B cell (primary cell): Measurements from ENCODE around the gene TBCEL. TPM values are rescaled to one million over a fixed set of nuclear protein-coding genes. Genes with fewer than 3 reads are reported as not detected.
"Not testable (repeated sequence)": the region's sequence is repeated elsewhere in the genome, so short reads cannot be mapped to it uniquely, and the experiment has no call there.

Source experiments
- ATAC-seq: fragments of 200-7000 bp; cut with Tn5 transposase; one replicate; pipeline ENCODE4 v1.10.0; 2021; ENCODE audit warnings: low read depth, mild to moderate bottlenecking, moderate number of reproducible peaks, moderate library complexity
- CTCF ChIA-PET: fragments of 350-600 bp; sonication (Branson Sonifier 250); formaldehyde crosslinking; loops from one replicate; lab custom pipeline; 2021; ENCODE audit warnings: antibody characterized with exemption, inconsistent platforms; lab: Charles Lee
- POLR2A ChIA-PET: fragments of 350-600 bp; sonication (Branson Sonifier 250); formaldehyde crosslinking; loops from one replicate; lab custom pipeline; 2021; ENCODE audit warnings: antibody characterized with exemption; lab: Charles Lee
- DNase-seq: peaks from one replicate; pipeline ENCODE4 v3.0.0; 2013
- H2AFZ ChIP-seq: 2 replicates; pipeline ENCODE4 v1.6.1; 2012; ENCODE audit warnings: mild to moderate bottlenecking, low read depth, low read length; ENCODE audit not compliant: insufficient read depth, poor library complexity, severe bottlenecking
- H3K27ac ChIP-seq, 2 donors: 1 replicate in 1 of 2; 2 replicates in 1 of 2; pipeline ENCODE4 v1.5.1; 2012 to 2013; ENCODE audit warnings: low read length in 2 of 2, mild to moderate bottlenecking in 2 of 2, moderate library complexity in 1 of 2
- H3K27me3 ChIP-seq, 4 experiments: fragments of 200-600 bp in 1 of 4; sonication (generic) in 1 of 4; replicated peaks in 1 of 4; 1 replicate in 2 of 4; 2 replicates in 2 of 4; pipeline versions ENCODE4 v1.6.1 to v1.7.0; 2013 to 2016; ENCODE audit warnings: low read length in 3 of 4, mild to moderate bottlenecking in 2 of 4, mixed read lengths in 1 of 4, moderate library complexity in 1 of 4; ENCODE audit not compliant: insufficient read depth in 4 of 4, control insufficient read depth in 3 of 4; ENCODE audit errors: control extremely low read depth in 1 of 4
- H3K36me3 ChIP-seq, 2 experiments: replicated peaks in 1 of 2; 1 replicate in 1 of 2; 2 replicates in 1 of 2; pipeline versions ENCODE4 v1.6.1 to v1.7.1; 2013; ENCODE audit warnings: low read length in 1 of 2; ENCODE audit not compliant: insufficient read depth in 2 of 2, control insufficient read depth in 1 of 2; ENCODE audit errors: control extremely low read depth in 1 of 2, extremely low read depth in 1 of 2
- H3K4me1 ChIP-seq, 2 donors: fragments of 200-600 bp in 1 of 2; sonication (generic) in 1 of 2; 1 replicate in 1 of 2; 2 replicates in 1 of 2; pipeline versions ENCODE4 v1.5.1 to v1.6.1; 2013 to 2017; ENCODE audit warnings: low read length in 2 of 2; ENCODE audit not compliant: control insufficient read depth in 2 of 2, insufficient read depth in 2 of 2
- H3K4me2 ChIP-seq: replicated peaks from 2 replicates; pipeline ENCODE3; 2012; ENCODE audit warnings: mild to moderate bottlenecking, low read depth, low read length; ENCODE audit not compliant: poor library complexity, severe bottlenecking
- H3K4me3 ChIP-seq, 5 experiments: fragments of 200-600 bp in 1 of 5; sonication (generic) in 1 of 5; 1 replicate in 3 of 5; 2 replicates in 2 of 5; pipeline versions ENCODE4 v1.5.1 to v1.7.0; 2011 to 2016; ENCODE audit warnings: low read length in 4 of 5, mild to moderate bottlenecking in 4 of 5, low read depth in 2 of 5, control low read depth in 1 of 5, moderate library complexity in 1 of 5; ENCODE audit not compliant: insufficient read depth in 1 of 5; ENCODE audit errors: control extremely low read depth in 1 of 5, extremely low read depth in 1 of 5
- H3K79me2 ChIP-seq: fragments of 200-600 bp; sonication (generic); one replicate; pipeline ENCODE4 v1.6.0; 2016; ENCODE audit warnings: low read length; ENCODE audit not compliant: control insufficient read depth, insufficient read depth
- H3K9ac ChIP-seq: fragments of 200-600 bp; sonication (generic); 2 replicates; pipeline ENCODE4 v1.6.1; 2017; ENCODE audit warnings: mild to moderate bottlenecking, low read length, moderate library complexity
- H3K9me3 ChIP-seq, 3 donors: one replicate each; pipeline versions ENCODE4 v1.6.1 to v1.7.1; 2013; ENCODE audit warnings: low read length in 2 of 3; ENCODE audit not compliant: control insufficient read depth in 2 of 3, insufficient read depth in 1 of 3; ENCODE audit errors: control extremely low read depth in 1 of 3
- H4K20me1 ChIP-seq: 2 replicates; pipeline ENCODE4 v1.6.0; 2012; ENCODE audit warnings: mild to moderate bottlenecking, low read length; ENCODE audit not compliant: insufficient read depth, control insufficient read depth, poor library complexity, severe bottlenecking
- H3K27ac Mint-ChIP-seq: one replicate; pipeline ENCODE4 v1.8.0; 2021; ENCODE audit warnings: mixed read lengths
- H3K27me3 Mint-ChIP-seq: one replicate; pipeline ENCODE4 v1.8.0; 2021; ENCODE audit warnings: mixed read lengths
- H3K4me1 Mint-ChIP-seq: one replicate; pipeline ENCODE4 v1.8.0; 2021; ENCODE audit warnings: mixed read lengths
- H3K4me3 Mint-ChIP-seq: one replicate; pipeline ENCODE4 v1.8.0; 2021; ENCODE audit warnings: mixed read lengths
- H3K9me3 Mint-ChIP-seq: one replicate; pipeline ENCODE4 v1.8.0; 2022; ENCODE audit warnings: mixed read lengths; ENCODE audit not compliant: insufficient read depth
- CTCF ChIP-seq: fragments of 200-600 bp; IDR thresholded peaks from one replicate; pipeline ENCODE4 v1.8.0; 2022; ENCODE audit warnings: antibody characterized with exemption, mild to moderate bottlenecking
- EZH2 ChIP-seq: IDR thresholded peaks from 2 replicates; pipeline ENCODE4 v1.6.1; 2012; ENCODE audit warnings: borderline replicate concordance, low read depth, mild to moderate bottlenecking, moderate library complexity, low read length; ENCODE audit not compliant: insufficient read depth, poor library complexity, severe bottlenecking
- WGBS: methylation state at CpG from one replicate; pipeline ENCODE4 v1.1.5; 2013; ENCODE audit warnings: missing lambda C conversion rate; ENCODE audit not compliant: insufficient coverage; 5-methylcytosine and 5-hydroxymethylcytosine counted together
- intact Hi-C: fragments of 100-400 bp; cut with micrococcal nuclease; formaldehyde crosslinking; loops from one replicate; pipeline ENCODE4 v1.10.0; 2022
- polyA plus RNA-seq: library from polyadenylated mRNA; depleted of rRNA; stranded (reverse); fragments of >200 nt; gene quantifications from 2 replicates; pipeline ENCODE4 v1.2.3, GENCODE V29; 2012
- total RNA-seq, 2 donors: library from RNA; stranded (reverse); fragments of 120-200 nt in 1 of 2; gene quantifications; 1 replicate in 1 of 2; 2 replicates in 1 of 2; pipeline versions ENCODE4 v1.2.3 to v1.2.4, GENCODE V29; 2013 to 2022

The TBCEL gene
- total and polyA plus RNA-seq, 2 donors (not counting 1 experiment from before 2014, with no cell fraction given) = 3.5 to 22.8 TPM

- intact Hi-C loops = no loop called here
- peaks cover 6% of the 10 kb centered on the region for H3K4me1 Mint-ChIP-seq
- no peak overlapping the region for H3K4me3 Mint-ChIP-seq
- no peaks in the 10 kb centered on the region for H3K9me3 ChIP-seq
- ChIA-PET POLR2A (no interaction called here), CTCF (no interaction called here)
- no peak for ATAC-seq
- no peaks in the 10 kb centered on the region for H3K9me3 Mint-ChIP-seq
- H3K36me3 ChIP-seq = no peaks in the 10 kb centered on the region
- H3K4me1 ChIP-seq = peaks cover 4 to 5% of the 10 kb centered on the region in 2 donors
- peaks cover 0 to 5% (median 2%) of the 10 kb centered on the region in 4 experiments for H3K27me3 ChIP-seq
- H4K20me1 ChIP-seq = no peaks in the 10 kb centered on the region
- H2AFZ ChIP-seq = no peak overlapping the region
- WGBS = 100% methylated on average over 1 of the region's 1 CpG
- DNase-seq = no peak
- TF ChIP-seq EZH2 = no peak
- no peak for TF ChIP-seq CTCF
- no peak overlapping the region for H3K9ac ChIP-seq
- no peak overlapping the region for H3K4me3 ChIP-seq
- H3K4me2 ChIP-seq = no peak overlapping the region
- no peak overlapping the region for H3K27ac ChIP-seq
- peaks cover 5% of the 10 kb centered on the region for H3K27me3 Mint-ChIP-seq
- no peaks in the 10 kb centered on the region for H3K79me2 ChIP-seq
- no peak overlapping the region for H3K27ac Mint-ChIP-seq
Observed at GRCh38 chr11:121018746-121019145, 5.2 kb upstream of the TBCEL start.

- H3K4me3 Mint-ChIP-seq, H3K4me3 ChIP-seq, H3K27me3 ChIP-seq, H3K27me3 Mint-ChIP-seq, H3K9me3 Mint-ChIP-seq, H3K4me2 ChIP-seq, H2AFZ ChIP-seq, H3K9ac ChIP-seq, DNase-seq, ATAC-seq, H3K27ac Mint-ChIP-seq, POLR2A ChIA-PET, CTCF ChIA-PET, H3K9me3 ChIP-seq, H3K36me3 ChIP-seq, H3K27ac ChIP-seq, intact Hi-C loops: not testable (repeated sequence)
- peaks cover 24% of the 10 kb centered on the region for H3K4me1 Mint-ChIP-seq
- Histone ChIP-seq H3K79me2 (peaks cover 14% of the 10 kb centered on the region), H3K4me1 (peaks cover 17% of the 10 kb centered on the region in 2 donors), H4K20me1 (peaks cover 14% of the 10 kb centered on the region)
- WGBS = 97% methylated on average over 27 of the region's 36 CpGs
Observed at GRCh38 chr11:121021718-121022117, 2.2 kb upstream of the TBCEL start.
